ENCODE data around the gene RAB26. TPM values are rescaled to one million over a fixed set of nuclear protein-coding genes. Genes with fewer than 3 reads are reported as not detected.
"Not testable (repeated sequence)": the region's sequence is repeated elsewhere in the genome, so short reads cannot be mapped to it uniquely, and the experiment has no call there.

The RAB26 gene
- 0.60 and 0.65 TPM in 2 replicates for polyA plus RNA-seq (2013)

- peaks cover 2% of the 10 kb centered on the region for H3K9me3 ChIP-seq (ENCODE audit: insufficient read depth, low read depth, low read length)
- peak in 1 of 2 donors; percentile 30 for DNase-seq
- no peak within 1 kb of the TSS for H3K27ac ChIP-seq (ENCODE audit: low read depth, low read length)
- H4K8ac ChIP-seq (ENCODE audit: low read depth, low read length): peak within 1 kb of the TSS; percentile 20
- H4K12ac ChIP-seq (ENCODE audit: low read depth, low read length): no peak within 1 kb of the TSS
- H3K27me3 ChIP-seq (ENCODE audit: insufficient read depth, low read length): no peaks in the 10 kb centered on the region
- H3K79me2 ChIP-seq (ENCODE audit: control insufficient read depth, insufficient read depth, low read length, poor library complexity): peaks cover 2% of the 10 kb centered on the region
- H2AFZ ChIP-seq (ENCODE audit: insufficient read depth, low read length, poor library complexity): no peak within 1 kb of the TSS
- no peak within 1 kb of the TSS for H2AK5ac ChIP-seq (ENCODE audit: low read length)
- no CpG with 5 or more reads among the region's 55 CpGs for WGBS (ENCODE audit: extremely low coverage, insufficient coverage, insufficient read length)
- H3K18ac ChIP-seq (ENCODE audit: low read length): no peak within 1 kb of the TSS
- H3K36me3 ChIP-seq (ENCODE audit: control insufficient read depth in 1 of 2, insufficient read depth in 2 of 2, low read length in 2 of 2): peaks cover 13 to 14% of the 10 kb centered on the region in 2 experiments
- H2BK5ac ChIP-seq (ENCODE audit: low read depth, low read length, poor library complexity): no peak within 1 kb of the TSS
- H4K91ac ChIP-seq (ENCODE audit: low read depth, low read length): no peak within 1 kb of the TSS
- H3K4me1 ChIP-seq (ENCODE audit: control insufficient read depth in 1 of 2, insufficient read depth in 2 of 2, low read length in 2 of 2): peaks cover 28 to 31% of the 10 kb centered on the region in 2 experiments
- peak within 1 kb of the TSS; percentile 73 for H3K4me2 ChIP-seq (ENCODE audit: low read length)
- H2BK120ac ChIP-seq (ENCODE audit: insufficient read depth, low read length, poor library complexity): no peak within 1 kb of the TSS
- peaks cover under 1% of the 10 kb centered on the region for H3K79me1 ChIP-seq (ENCODE audit: low read length)
- no peak within 1 kb of the TSS for H3K4ac ChIP-seq (ENCODE audit: low read depth, low read length)
- no peak within 1 kb of the TSS for H3K9ac ChIP-seq (ENCODE audit: low read length)
- peak within 1 kb of the TSS; percentile 3 for H3K14ac ChIP-seq (ENCODE audit: low read length)
- no peak within 1 kb of the TSS for H2BK12ac ChIP-seq (ENCODE audit: low read length)
- peak within 1 kb of the TSS; percentile 47 for H3K4me3 ChIP-seq (ENCODE audit: low read depth, low read length)
- H3K23ac ChIP-seq (ENCODE audit: low read length): no peak within 1 kb of the TSS
Observed at GRCh38 chr16:2147981-2148671, at the start of gene RAB26. RAB26 (plus strand) TSS chr16:2148625; CDS start chr16:2148784, 159 bp downstream.

GRCh38 chr16:2101581-2101980 is 46.8 kb upstream of the RAB26 start:
- not testable (repeated sequence) for H2AK5ac ChIP-seq (ENCODE audit: low read length); H3K79me1 ChIP-seq (ENCODE audit: low read length); H3K4ac ChIP-seq (ENCODE audit: low read depth, low read length); H3K9ac ChIP-seq (ENCODE audit: low read length); H4K12ac ChIP-seq (ENCODE audit: low read depth, low read length); H2BK12ac ChIP-seq (ENCODE audit: low read length); H3K23ac ChIP-seq (ENCODE audit: low read length); H2BK120ac ChIP-seq (ENCODE audit: insufficient read depth, low read length, poor library complexity); DNase-seq; H3K14ac ChIP-seq (ENCODE audit: low read length); H3K27ac ChIP-seq (ENCODE audit: low read depth, low read length); H3K4me2 ChIP-seq (ENCODE audit: low read length); H3K79me2 ChIP-seq (ENCODE audit: control insufficient read depth, insufficient read depth, low read length, poor library complexity); H2AFZ ChIP-seq (ENCODE audit: insufficient read depth, low read length, poor library complexity); H2BK5ac ChIP-seq (ENCODE audit: low read depth, low read length, poor library complexity); H3K4me3 ChIP-seq (ENCODE audit: low read depth, low read length); H3K4me1 ChIP-seq (ENCODE audit: control insufficient read depth in 1 of 2, insufficient read depth in 2 of 2, low read length in 2 of 2); H3K18ac ChIP-seq (ENCODE audit: low read length); H4K91ac ChIP-seq (ENCODE audit: low read depth, low read length); H3K9me3 ChIP-seq (ENCODE audit: insufficient read depth, low read depth, low read length); H3K27me3 ChIP-seq (ENCODE audit: insufficient read depth, low read length); H4K8ac ChIP-seq (ENCODE audit: low read depth, low read length)
- H3K36me3 ChIP-seq (ENCODE audit: control insufficient read depth in 1 of 2, insufficient read depth in 2 of 2, low read length in 2 of 2): peaks cover 47 to 48% of the 10 kb centered on the region in 2 experiments
- no CpG with 5 or more reads among the region's 16 CpGs for WGBS (ENCODE audit: extremely low coverage, insufficient coverage, insufficient read length)

GRCh38 chr16:2102471-2102870 is 46.0 kb upstream of the RAB26 start:
- no peaks in the 10 kb centered on the region for H3K79me1 ChIP-seq (ENCODE audit: low read length)
- no peak overlapping the region for H2AK5ac ChIP-seq (ENCODE audit: low read length)
- H3K4me3 ChIP-seq (ENCODE audit: low read depth, low read length): no peak overlapping the region
- H2BK12ac ChIP-seq (ENCODE audit: low read length): no peak overlapping the region
- no peaks in the 10 kb centered on the region for H3K79me2 ChIP-seq (ENCODE audit: control insufficient read depth, insufficient read depth, low read length, poor library complexity)
- no peak overlapping the region for H2AFZ ChIP-seq (ENCODE audit: insufficient read depth, low read length, poor library complexity)
- H4K12ac ChIP-seq (ENCODE audit: low read depth, low read length): no peak overlapping the region
- H3K14ac ChIP-seq (ENCODE audit: low read length): no peak overlapping the region
- no peak overlapping the region for H3K18ac ChIP-seq (ENCODE audit: low read length)
- no peak overlapping the region for H4K8ac ChIP-seq (ENCODE audit: low read depth, low read length)
- H3K23ac ChIP-seq (ENCODE audit: low read length): no peak overlapping the region
- H3K27ac ChIP-seq (ENCODE audit: low read depth, low read length): no peak overlapping the region
- DNase-seq: no peak
- no CpG with 5 or more reads among the region's 19 CpGs for WGBS (ENCODE audit: extremely low coverage, insufficient coverage, insufficient read length)
- H3K4me2 ChIP-seq (ENCODE audit: low read length): no peak overlapping the region
- H2BK5ac ChIP-seq (ENCODE audit: low read depth, low read length, poor library complexity): no peak overlapping the region
- no peaks in the 10 kb centered on the region for H3K27me3 ChIP-seq (ENCODE audit: insufficient read depth, low read length)
- H3K9me3 ChIP-seq (ENCODE audit: insufficient read depth, low read depth, low read length): no peaks in the 10 kb centered on the region
- H3K9ac ChIP-seq (ENCODE audit: low read length): no peak overlapping the region
- no peak overlapping the region for H2BK120ac ChIP-seq (ENCODE audit: insufficient read depth, low read length, poor library complexity)
- peaks cover 42% of the 10 kb centered on the region in 2 experiments for H3K36me3 ChIP-seq (ENCODE audit: control insufficient read depth in 1 of 2, insufficient read depth in 2 of 2, low read length in 2 of 2)
- H4K91ac ChIP-seq (ENCODE audit: low read depth, low read length): no peak overlapping the region
- H3K4me1 ChIP-seq (ENCODE audit: control insufficient read depth in 1 of 2, insufficient read depth in 2 of 2, low read length in 2 of 2): no peaks in the 10 kb centered on the region
- no peak overlapping the region for H3K4ac ChIP-seq (ENCODE audit: low read depth, low read length)

- not testable (repeated sequence) for DNase-seq; H3K4me3 ChIP-seq (ENCODE audit: low read depth, low read length)
- WGBS (ENCODE audit: extremely low coverage, insufficient coverage, insufficient read length): no CpG with 5 or more reads among the region's 20 CpGs
Observed at GRCh38 chr16:2104464-2104863, 44.0 kb upstream of the RAB26 start.

More at GRCh38 chr16:2104464-2104863, 44.0 kb upstream of the RAB26 start:
- not testable (repeated sequence) for H2AK5ac ChIP-seq (ENCODE audit: low read length); H4K12ac ChIP-seq (ENCODE audit: low read depth, low read length); H3K4ac ChIP-seq (ENCODE audit: low read depth, low read length); H4K91ac ChIP-seq (ENCODE audit: low read depth, low read length); H3K27me3 ChIP-seq (ENCODE audit: insufficient read depth, low read length); H3K23ac ChIP-seq (ENCODE audit: low read length); H2BK12ac ChIP-seq (ENCODE audit: low read length); H3K18ac ChIP-seq (ENCODE audit: low read length); H2BK5ac ChIP-seq (ENCODE audit: low read depth, low read length, poor library complexity); H3K79me1 ChIP-seq (ENCODE audit: low read length); H3K4me1 ChIP-seq (ENCODE audit: control insufficient read depth in 1 of 2, insufficient read depth in 2 of 2, low read length in 2 of 2); H4K8ac ChIP-seq (ENCODE audit: low read depth, low read length); H3K14ac ChIP-seq (ENCODE audit: low read length); H3K79me2 ChIP-seq (ENCODE audit: control insufficient read depth, insufficient read depth, low read length, poor library complexity); H3K4me2 ChIP-seq (ENCODE audit: low read length); H3K9ac ChIP-seq (ENCODE audit: low read length); H3K27ac ChIP-seq (ENCODE audit: low read depth, low read length); H2AFZ ChIP-seq (ENCODE audit: insufficient read depth, low read length, poor library complexity); H2BK120ac ChIP-seq (ENCODE audit: insufficient read depth, low read length, poor library complexity); H3K9me3 ChIP-seq (ENCODE audit: insufficient read depth, low read depth, low read length)
- H3K36me3 ChIP-seq (ENCODE audit: control insufficient read depth in 1 of 2, insufficient read depth in 2 of 2, low read length in 2 of 2): peaks cover 50 to 52% of the 10 kb centered on the region in 2 experiments

Measured in trophoblast cell (in vitro differentiated cells and primary cell).